NCI-H1048 (cell line): ENCODE measurements around the gene IL1RAPL1.

Experiments used
- DNase-seq: peaks from one replicate; lab custom pipeline; 2025; lab: John Stamatoyannopoulos, UW

Gene IL1RAPL1

DNA sequence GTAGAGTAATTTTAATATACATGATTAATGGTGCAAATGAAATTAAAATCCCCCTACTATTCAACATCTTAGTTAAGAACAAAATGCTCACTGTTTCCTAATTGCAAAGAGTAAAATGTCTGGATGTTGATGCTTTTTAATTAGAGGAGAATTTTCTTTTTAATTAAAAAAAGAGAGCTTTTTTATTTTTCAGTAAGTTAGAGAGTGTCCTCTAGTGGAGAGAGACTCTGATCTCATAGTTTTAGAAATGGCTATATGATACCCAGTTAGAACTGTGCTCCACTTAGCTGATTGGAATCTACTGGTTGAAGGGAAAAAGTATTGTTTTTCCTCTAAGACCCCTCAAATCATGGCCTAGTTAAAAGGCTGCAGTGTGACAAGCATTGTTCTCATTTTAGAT, 1316.1 kb downstream of the IL1RAPL1 start:
- DNase-seq: no peak

- DNase-seq: no peak
Measured at GRCh38 chrX:29911673-29912072, 1324.4 kb downstream of the IL1RAPL1 start.

DNA sequence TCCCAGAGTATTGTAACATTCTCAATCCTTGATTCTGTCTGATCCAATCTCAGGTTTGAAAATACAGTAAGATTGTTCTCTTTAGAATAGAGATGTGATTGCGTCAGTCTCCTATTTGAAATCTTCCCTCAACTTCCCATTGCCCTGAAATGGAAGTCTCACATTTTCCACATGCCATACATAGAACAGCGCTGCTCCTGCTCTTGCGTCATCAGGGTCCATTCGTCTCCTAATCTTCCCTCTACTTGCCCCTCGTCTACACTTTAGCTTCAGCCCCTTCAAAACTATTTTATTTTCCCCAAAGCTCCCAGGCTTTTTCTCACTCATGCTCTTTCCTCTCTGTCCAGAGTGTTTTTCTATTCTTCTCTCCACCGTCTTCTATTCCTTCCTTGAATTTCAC, 1326.4 kb downstream of the IL1RAPL1 start:
- DNase-seq: no peak

GRCh38 chrX:29922607-29923006, 1335.4 kb downstream of the IL1RAPL1 start:
- DNase-seq: no peak

DNA sequence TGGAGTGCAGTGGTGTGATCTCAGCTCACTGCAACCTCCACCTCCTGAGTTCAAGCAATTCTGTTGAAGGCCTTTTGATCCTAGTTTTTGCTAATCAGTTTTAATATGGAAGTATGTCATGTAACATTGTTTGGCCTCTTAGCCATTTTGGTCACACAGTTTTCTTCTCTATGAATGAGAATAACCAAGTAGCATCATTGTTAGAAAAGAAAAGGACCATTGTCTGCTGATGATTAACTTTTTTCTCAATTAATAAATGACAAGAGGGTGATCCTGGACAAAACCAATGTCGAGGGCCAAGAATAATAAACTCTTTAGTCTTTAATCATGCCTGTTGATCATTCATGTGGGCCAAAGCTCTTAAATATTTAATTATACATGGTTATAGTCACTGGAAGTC, 1338.8 kb downstream of the IL1RAPL1 start:
- no peak for DNase-seq

DNA sequence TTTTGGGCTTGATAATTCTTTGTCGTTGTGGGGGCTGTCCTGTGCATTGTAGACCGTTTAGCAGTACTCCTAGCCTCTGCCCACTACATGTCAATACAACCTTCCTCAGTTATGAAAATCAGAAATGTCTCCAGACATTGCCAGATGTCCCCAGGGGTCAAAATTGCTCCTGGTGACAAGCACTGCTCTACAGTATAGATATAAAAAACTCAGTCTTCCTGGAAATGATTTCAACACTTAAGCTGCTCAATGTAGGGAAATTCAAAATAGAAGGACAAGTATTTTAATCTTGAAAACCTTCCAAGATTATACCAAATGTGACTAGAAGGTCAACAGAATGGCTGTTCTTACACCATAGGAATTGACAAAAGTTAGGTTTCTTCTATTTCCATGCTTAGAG, 1339.4 kb downstream of the IL1RAPL1 start:
- no peak for DNase-seq

GRCh38 chrX:29935455-29935854, 1348.2 kb downstream of the IL1RAPL1 start:
- no peak for DNase-seq

GRCh38 chrX:29940750-29941149, 1353.5 kb downstream of the IL1RAPL1 start:
- no peak for DNase-seq

DNA sequence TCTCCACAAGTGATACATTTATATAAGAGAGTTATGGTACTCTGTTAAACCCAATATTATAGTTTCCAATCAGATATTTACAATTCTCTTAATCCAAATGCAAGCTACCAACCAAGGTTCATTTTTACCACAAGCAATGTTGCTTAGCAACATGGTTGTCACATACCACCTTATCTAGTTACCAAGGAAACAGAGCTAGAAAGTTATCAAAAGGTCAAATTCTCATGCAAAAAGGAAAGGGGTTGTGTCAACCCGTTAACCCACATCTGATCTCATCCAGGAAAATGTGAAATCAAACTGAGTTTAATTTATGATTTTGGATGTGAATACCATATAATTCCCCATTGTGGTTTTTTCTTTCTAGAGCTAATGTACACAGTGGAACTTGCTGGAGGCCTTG, 1354.0 kb downstream of the IL1RAPL1 start:
- DNase-seq: no peak

- DNase-seq: no peak
Measured at GRCh38 chrX:29947225-29947624, 1360.0 kb downstream of the IL1RAPL1 start.

DNA sequence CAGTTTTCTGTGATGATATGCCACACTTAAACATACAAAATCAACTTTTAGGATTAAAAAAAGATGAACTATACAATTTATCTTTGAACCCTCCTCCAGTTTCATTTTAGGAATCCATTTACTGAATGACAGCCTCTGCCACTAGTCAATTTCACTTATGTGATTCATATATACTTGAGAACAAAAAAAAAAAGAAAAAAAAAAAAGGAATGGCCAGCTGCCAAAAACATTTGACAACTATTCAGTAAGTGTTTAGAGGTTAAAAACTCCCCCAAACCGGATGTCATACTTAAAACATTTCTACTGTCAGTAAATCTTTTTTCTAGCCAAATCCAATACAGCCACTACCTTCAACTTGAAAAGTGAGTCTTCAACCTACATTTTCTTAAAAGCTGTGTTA, 1361.4 kb downstream of the IL1RAPL1 start:
- no peak for DNase-seq

GRCh38 chrX:29952016-29952415, 1364.8 kb downstream of the IL1RAPL1 start:
- no peak for DNase-seq

- DNase-seq: no peak
Measured at GRCh38 chrX:29962061-29962460, 1374.8 kb downstream of the IL1RAPL1 start.

DNA sequence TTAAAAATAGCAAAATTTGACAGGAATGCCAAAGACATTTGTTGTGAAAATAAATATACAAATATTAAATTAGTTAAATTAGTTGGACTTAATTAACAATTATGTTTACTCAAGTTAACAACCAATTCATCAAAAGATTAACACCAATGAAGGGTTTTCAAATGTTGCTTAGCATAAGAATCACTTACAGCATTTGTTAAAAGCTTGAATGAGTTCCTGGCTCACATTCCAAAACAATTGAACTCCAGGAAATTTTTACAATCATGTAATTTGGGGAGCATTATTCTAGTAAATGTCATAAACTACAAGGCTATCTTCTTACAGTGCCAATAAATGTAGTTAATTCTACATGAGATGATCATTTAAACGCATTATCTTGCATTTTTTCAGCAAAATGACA, 1378.4 kb downstream of the IL1RAPL1 start:
- DNase-seq: no peak

DNA sequence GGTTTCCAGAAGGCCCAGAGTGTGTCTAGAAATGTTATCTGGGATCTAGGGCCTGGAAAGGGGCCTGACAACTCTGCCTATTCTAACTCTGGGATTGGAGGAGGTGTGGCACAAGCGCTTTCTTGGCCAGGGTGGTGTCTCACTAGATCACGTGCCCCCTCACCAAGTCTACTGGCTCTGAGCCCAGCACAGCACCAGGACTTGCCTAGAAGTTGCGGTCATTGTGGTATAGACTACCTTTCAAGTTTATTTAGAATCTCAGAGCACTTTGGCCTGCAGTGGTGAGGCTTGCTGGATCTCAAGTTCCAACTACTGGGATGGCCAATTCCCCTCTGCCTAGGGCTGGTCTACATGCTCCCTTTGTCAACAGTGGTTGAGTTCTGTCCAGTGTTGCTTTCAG, 1404.8 kb downstream of the IL1RAPL1 start:
- DNase-seq: no peak

DNA sequence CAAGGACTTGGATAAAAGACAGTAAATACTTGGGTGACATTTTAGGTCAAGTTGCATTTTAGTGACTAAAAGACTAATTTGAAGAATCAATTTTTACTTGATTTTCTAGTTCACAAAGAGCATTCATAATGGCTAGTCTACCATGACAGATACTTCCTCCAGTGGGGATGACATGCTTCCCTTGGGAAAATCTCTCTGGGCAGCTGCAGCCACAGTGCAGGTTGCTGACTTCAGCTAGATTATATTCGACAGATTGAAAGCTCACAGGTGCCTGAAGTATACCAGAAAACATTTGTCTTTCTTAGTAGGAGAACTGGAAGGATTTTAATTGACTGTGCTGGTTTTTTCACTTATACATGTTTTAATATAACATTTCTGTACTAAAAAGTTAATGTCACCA, 1418.6 kb downstream of the IL1RAPL1 start:
- no peak for DNase-seq
